CD4-positive, alpha-beta T cell treated with Interleukin-17A for 1 hour (primary cell): ENCODE measurements around the gene SPA17.

Experiments
- DNase-seq: peaks from one replicate; pipeline ENCODE4 v3.0.0-alpha.2; 2020

Gene SPA17

DNA sequence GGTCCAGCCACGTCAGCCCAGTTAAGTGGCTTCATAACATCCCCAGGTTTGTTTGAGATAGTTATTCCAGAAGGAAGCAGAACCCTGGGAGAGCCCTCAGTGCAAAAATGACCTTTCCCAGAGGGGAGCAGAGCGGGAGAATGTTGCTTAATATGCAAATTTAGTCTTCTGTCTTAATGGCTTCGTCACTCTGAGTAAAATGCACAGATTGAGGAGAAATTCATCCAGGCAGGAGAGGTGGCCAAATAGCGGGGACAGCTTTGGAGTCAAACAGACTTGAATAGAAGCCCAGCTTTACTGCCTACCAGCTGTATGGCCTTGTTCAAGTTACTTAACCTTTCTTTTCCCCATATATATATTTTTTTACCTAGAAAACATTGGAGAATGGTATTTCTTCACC is 53.8 kb downstream of the SPA17 start:
- no peak for DNase-seq

DNA sequence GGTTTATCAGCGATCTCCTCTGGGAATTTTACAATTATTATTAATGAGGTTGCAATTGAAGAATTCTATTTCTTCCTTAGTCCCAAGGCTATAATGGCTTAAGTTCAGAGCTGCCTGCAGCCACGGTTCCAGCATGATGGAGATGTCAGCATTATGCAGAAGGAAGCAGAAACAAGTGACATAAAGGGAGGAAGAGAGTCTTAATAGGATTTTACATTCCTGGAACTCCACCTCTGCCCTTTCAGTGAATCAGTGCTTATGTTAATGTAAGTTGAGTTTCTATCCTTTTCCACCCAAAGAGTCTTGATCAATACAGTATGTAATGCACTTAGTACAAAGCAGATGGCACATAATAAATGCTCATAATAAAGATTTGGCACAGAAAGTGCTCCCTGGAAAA is 54.4 kb downstream of the SPA17 start:
- no peak for DNase-seq

DNA sequence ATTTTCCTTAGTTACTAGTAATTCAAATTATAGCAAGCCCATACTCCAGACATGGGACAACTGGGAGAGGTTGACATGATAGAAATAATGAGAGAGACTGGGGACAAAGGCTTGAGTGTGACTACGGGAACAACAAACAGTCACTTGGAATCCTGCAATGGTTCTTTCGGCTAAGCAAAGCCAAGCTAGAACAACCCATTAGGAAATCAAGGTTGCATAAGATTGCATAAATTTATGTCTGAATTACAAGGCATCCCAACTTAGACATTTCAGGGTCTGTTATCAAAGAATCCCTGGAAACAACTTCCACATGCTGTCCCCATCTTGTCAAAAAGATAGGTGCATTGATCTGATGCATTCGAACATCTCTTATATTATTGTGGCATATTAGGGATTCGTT is 55.9 kb downstream of the SPA17 start:
- no peak for DNase-seq

DNA sequence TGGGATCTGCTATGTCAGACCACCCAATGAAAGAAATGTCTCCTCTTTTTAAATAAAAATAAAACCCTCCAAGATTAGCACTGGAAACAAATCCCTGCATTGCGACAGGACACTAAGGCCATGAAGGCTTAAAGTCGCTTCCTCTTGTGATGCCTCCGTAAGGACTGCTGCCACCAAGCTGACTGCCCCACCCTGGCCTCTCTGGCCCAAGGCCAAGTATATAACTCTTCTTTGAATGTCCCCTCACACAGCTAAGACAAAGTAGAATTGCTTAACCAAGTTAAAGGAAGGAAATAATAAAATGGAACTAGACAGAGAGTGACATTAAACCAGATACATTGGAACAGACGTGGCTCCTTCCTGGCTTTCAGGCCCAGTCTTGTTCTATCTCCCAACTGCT is 58.5 kb downstream of the SPA17 start:
- DNase-seq, result no peak

DNA sequence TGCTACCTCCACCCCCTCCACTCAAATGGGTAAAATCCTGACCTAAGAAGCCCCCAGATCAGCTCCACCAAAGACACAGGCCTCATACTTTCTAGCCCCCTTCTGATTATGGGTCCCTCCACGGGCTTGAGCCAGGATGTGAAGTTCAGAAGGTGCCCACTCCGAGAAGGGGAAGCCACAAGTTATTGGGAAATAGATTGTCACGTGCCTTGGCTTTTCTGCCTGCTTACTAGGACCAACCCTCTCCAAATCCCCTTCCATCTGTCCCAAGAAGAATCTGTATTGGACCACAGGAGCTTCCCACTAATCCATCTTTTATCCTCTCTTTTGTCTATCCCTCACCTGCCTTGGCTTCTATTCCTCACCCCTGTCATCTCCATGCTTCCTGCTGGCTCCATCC is 63.0 kb downstream of the SPA17 start:
- no peak for DNase-seq

DNA sequence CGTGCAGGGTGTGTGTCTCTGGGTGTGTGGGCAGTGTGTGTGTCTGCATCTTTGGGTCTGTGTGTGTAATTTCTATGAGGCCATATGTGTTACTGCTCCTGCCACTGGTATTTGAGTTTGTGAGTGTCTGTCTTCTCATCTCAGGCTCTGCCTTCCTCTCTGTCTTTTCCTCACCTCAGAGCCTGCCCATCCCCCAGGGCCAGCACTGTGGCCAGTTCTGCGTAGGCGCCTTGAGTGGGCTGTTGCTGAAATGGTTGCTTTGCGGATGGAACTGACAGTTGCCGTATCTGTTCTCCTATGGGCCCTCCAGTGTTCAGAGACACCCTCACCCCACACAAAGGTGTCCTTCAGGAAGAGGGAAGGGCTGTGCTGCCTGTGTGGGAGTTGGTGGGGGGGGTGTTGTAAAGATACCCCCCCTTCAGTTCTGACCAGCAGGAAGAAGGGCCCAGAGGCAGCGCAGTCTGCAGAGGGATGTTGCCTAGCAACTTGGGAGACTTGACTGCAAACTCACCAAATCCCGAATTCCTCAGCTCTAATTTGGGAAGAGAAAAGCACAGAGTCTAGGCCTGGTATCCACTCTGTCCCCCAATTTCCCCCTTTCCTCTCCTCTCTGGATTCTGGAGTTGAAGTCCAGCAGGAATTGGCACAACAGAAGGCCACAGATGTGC is 64.1 kb downstream of the SPA17 start:
- no peak for DNase-seq

DNA sequence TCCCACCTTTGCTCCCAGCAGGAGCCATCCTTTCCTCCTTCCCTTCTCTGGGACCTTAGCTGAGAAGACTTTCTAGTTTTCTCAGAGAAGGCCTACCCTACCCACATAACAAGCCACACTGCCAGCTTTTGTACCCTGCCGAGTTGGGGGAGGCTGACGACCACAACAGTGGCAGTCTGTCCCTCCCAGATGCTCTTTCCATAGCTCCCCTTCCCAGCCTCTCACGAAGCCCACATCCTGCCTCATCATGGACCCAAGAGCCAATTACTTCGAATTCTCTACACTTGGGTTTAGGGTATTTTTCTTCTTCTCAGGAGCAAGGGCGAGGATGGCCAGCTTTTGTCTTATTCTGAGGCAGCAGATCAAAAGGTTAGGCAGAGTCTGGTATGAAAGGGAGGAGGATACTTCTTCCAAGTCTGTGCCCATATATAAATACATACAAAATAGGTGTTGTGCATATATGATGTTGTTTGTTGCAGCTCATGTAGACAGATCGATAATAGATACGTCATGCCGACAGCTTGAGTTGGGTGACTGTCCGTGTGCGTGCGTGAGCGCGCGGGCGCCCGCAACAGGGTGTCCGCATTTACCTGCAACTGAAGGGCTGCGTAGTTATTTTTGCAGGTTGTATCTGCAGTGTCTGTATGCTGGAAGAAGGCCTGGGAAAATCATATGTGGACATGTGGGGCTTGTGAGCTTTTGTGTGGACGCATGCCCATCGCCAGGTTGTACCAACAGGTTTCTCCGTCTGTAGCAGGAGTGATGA is 65.2 kb downstream of the SPA17 start:
- no peak for DNase-seq

DNA sequence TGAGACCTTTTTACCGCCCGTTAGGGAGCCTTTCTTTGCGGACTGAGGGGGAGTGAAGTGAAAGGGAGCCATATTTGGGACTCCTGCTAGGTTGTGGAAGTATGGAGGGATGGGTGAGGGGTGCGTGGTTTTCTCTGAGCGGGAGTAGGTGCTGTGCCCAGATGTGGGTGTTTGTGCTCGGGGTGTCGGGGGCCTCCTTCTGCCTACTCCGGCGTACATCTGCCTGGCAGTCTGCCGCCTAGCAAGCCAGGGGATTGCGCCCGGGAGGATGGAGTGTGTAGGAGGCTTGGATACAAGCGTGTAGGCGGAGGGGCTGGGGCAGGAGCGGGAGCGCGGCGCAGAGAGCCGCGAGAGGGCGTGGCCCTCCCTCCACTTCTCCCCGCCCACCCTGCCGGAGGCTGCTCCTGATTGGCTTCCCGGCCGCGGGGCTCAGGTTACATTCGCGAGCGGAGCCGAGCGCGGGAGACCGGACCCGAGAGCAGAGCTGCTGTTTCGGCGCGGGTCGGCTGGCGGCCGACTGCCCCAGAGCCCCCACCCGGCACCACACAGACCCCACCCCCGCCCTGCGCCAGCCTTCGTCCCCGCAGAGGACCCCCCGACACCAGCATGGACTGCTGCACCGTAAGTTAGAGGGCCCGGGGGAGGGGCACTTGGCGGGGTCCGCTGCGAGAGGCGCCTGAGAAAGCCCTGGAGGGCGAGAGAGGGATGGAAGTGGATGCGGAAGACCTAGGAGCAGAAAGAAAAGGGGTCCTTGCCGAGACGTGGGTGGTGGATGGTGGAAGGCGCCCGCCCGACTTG is 66.0 kb downstream of the SPA17 start, which contains the start of gene NRGN:
Gene NRGN, plus strand, starts transcription at position 464 of the 798 bp plus-strand sequence. Its CDS starts 143 bp downstream, at position 607.
- peak; percentile 83 for DNase-seq

DNA sequence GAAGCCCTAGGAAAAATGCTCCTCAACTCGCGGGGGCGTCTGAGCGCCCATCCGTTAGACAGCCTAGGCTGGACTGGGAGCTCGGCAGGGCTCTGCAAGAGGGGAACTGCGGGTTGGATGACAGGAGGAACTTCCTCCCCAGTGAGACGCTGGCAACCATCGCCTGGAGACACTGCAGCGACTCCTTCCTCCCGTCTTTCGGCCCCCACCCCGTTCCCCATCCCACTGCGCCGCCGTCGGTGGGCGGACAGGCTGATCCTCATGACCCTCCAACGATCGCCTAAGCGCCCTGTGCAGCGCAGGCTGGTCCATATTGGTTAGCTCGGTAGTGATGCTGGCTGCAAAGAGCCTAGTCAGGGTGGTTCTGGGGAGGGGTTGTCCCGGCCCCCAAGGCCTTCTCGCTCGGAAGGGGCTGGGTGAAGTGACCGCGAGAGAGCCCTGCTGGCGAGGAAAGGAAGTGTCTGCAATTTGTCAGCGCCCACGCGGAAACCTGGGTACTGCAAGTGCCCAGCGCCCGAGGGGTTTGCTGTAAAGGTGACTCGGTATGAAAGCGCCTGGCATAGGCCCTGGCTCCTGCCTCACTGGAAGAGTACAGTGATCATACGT is 66.7 kb downstream of the SPA17 start:
- DNase-seq, result peak; percentile 63

DNA sequence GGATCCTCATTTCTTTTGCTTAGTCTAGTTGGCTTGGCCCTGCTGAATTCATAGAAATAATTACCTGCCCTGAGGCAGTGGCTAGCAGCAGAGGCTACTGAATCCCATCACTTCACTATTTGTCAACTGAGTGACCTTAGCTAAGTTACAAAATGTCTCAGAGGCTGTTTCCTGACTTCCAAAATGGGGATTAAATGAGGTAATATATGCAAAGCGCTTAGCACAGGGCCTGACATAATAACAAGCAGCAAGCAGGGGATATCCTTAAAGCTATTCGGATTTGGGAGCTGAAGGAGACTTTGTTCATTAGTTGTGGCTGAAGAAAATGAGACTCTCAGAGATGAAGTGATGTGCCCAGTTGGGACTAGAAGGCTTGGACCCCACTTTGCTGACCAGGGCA is 68.9 kb downstream of the SPA17 start:
- no peak for DNase-seq

DNA sequence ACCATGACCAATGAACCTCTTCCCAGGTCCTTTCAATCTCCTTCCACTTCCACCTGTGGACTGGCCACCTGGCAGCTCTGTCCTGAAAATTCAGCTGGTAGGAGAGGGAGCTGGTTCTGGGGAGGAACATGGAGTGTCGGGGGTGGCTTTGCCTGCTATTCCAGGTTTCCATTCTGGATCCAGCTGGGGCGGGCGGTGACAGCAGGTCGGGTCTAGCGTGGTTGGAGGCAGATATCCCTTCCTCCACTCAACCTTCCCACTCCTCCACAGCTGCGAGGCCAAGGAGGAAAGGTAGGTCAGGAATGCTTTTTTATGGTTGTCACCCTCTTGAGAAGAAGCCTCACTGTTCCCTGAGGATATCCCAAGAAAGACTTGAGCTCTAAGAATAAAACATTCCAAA is 69.3 kb downstream of the SPA17 start:
- DNase-seq, result no peak

DNA sequence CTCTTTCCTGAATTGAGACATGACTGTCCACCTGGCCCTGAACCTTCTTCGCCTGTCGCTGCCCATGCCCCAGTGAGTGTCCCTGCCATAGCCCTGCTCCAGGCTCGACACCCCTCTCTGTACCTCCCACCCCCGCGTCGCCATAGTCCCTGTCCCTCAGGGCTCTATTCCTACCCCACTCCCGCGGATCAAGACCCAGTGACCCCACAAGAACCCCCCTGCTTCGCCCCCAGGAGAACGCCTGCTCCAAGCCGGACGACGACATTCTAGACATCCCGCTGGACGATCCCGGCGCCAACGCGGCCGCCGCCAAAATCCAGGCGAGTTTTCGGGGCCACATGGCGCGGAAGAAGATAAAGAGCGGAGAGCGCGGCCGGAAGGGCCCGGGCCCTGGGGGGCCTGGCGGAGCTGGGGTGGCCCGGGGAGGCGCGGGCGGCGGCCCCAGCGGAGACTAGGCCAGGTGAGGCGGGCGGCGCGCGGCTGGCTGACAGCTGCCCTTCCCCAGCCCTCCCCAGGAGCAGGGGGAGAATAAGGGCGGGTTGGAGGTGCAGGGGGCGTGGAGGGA is 71.6 kb downstream of the SPA17 start:
- DNase-seq, result no peak

DNA sequence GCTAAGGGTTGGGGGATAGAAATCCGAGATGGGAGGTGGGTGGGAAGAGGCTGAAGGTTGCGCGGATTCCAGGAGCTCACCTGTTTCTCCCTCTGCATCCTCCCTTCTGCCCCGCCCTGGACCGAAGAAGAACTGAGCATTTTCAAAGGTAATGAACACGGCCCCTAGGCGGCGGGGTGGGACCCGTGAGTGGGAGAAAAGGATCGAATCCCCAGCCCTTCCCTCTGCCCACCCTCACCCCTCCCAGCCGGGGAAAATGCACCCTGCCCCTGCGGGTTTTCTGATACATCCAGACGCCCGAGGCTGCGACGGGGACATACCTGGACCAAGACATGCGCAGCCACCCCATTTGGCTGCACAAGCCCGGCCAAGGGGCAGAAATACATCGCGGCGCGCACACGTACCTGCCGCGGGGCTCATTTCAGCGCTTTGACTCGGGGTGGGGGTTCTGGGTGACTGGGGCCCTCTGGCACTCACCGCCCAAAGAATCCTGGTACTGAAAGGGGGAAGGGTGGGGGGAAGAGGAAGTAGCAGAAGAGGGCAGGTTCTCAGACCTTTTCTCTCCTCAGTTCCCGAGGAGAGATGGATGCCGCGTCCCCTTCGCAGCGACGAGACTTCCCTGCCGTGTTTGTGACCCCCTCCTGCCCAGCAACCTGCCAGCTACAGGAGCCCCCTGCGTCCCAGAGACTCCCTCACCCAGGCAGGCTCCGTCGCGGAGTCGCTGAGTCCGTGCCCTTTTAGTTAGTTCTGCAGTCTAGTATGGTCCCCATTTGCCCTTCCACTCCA is 72.3 kb downstream of the SPA17 start:
- DNase-seq, result peak; percentile 34

DNA sequence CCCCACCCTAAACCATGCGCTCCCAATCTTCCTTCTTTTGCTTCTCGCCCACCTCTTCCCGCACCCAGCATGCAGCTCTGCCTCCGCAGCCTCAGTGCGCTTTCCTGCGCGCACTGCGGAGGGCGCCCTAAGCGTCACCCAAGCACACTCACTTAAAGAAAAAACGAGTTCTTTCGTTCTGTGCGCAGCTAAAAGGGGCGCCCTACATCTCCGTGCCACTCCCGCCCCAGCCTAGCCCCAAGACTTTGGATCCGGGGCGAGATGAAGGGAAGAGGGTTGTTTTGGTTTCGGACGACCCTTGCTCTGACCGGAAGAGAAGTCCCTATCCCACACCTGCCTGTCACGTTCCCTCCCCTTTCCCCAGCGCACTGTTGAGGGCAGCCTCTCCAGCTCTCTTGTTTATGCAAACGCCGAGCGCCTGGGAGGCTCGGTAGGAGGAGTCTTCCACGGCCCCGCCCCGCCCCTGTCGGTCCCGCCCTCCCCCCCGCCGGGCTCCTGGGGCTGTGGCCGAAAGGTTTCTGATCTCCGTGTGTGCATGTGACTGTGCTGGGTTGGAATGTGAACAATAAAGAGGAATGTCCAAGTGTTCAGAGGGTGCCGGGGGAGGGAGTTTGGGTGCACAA is 73.0 kb downstream of the SPA17 start:
- DNase-seq, result peak; percentile 86
